ENCODE measurements around the gene SEPTIN6.

- TF ChIP-seq POLR2A (IDR thresholded peaks at IDR 0.05; ENCODE audit: low read depth, low read length) (no peak), POLR2AphosphoS5 (IDR thresholded peaks at IDR 0.05; ENCODE audit: low read depth, low read length) (no peak), TAF1 (IDR thresholded peaks at IDR 0.05; ENCODE audit: low read depth, low read length) (no peak)
Measured at GRCh38 chrX:119698845-119699244, 5.9 kb upstream of the SEPTIN6 start.

All from GM12891 (cell line).